A549 (cell line): ENCODE measurements around the gene GOLGA3.
"Not testable (repeated sequence)": the region's sequence is repeated elsewhere in the genome, so short reads cannot be mapped to it uniquely, and the experiment has no call there.

Experiments used
- EHMT2 ChIP-seq: fragments of 200-600 bp; sonication (generic); IDR thresholded peaks from 2 replicates; pipeline ENCODE4 v1.6.1; 2016; ENCODE audit warnings: antibody characterized with exemption, low read depth, mild to moderate bottlenecking, moderate library complexity
- FOSL2 ChIP-seq, 2 experiments: fragments of 450-650 bp in 1 of 2; fragments of >200 bp in 1 of 2; sonication (Bioruptor Twin) in 1 of 2; formaldehyde crosslinking; IDR thresholded peaks; 2 replicates each; pipeline versions ENCODE4 v1.5.0 to v1.6.1; 2016 to 2020; ENCODE audit warnings: mild to moderate bottlenecking in 1 of 2, moderate library complexity in 1 of 2
- HDAC2 ChIP-seq: fragments of 200-600 bp; sonication (generic); IDR thresholded peaks from 2 replicates; pipeline ENCODE4 v1.6.1; 2016
- MAX ChIP-seq: IDR thresholded peaks from 2 replicates; pipeline ENCODE4 v1.6.1; 2012

- not testable (repeated sequence) for TF ChIP-seq EHMT2; HDAC2; FOSL2 (IDR thresholded peaks at IDR 0.05); FOSL2 (CRISPR knock-in tag; IDR thresholded peaks at IDR 0.05); MAX
These were observed 28.4 kb upstream of the GOLGA3 start for GRCh38 chr12:132857019-132857418.
